SU-DHL-6 (cell line): ENCODE results near the gene ADARB2.

ENCODE experiments used
- H2AFZ ChIP-seq: fragments of 200-600 bp; sonication (generic); 2 replicates; pipeline ENCODE4 v1.6.1; 2014; ENCODE audit warnings: low read depth, mild to moderate bottlenecking, moderate library complexity, mixed read lengths, antibody characterized with exemption, low read length; ENCODE audit not compliant: severe bottlenecking
- H3F3A ChIP-seq: fragments of 200-600 bp; shearing (Covaris generic); 2 replicates; pipeline ENCODE4 v1.6.0; 2016; ENCODE audit warnings: antibody characterized with exemption, mild to moderate bottlenecking; ENCODE audit not compliant: insufficient read depth
- H3K27ac ChIP-seq: fragments of 200-600 bp; sonication (generic); 2 replicates; pipeline ENCODE4 v1.5.1; 2016; ENCODE audit warnings: low read depth, mild to moderate bottlenecking, low read length, moderate library complexity, mixed read lengths
- H3K27me3 ChIP-seq: fragments of 200-600 bp; sonication (generic), shearing (Covaris generic); 2 replicates; pipeline ENCODE4 v1.6.0; 2014; ENCODE audit warnings: mild to moderate bottlenecking, low read length
- H3K36me3 ChIP-seq: fragments of 200-600 bp; sonication (generic); 2 replicates; pipeline ENCODE4 v1.6.1; 2014; ENCODE audit warnings: mild to moderate bottlenecking, low read length, mixed read lengths
- H3K4me2 ChIP-seq: fragments of 300-600, 200-600 bp; shearing (Covaris generic), sonication (generic); 2 replicates; pipeline ENCODE4 v1.6.0; 2014; ENCODE audit warnings: low read length, low read depth, mild to moderate bottlenecking; ENCODE audit not compliant: poor library complexity, severe bottlenecking
- H3K4me3 ChIP-seq: fragments of 200-600 bp; sonication (generic); 2 replicates; pipeline ENCODE4 v1.5.1; 2014; ENCODE audit warnings: antibody characterized with exemption, low read length, mild to moderate bottlenecking, mixed read lengths; ENCODE audit not compliant: insufficient read depth, poor library complexity, severe bottlenecking
- H3K79me2 ChIP-seq: fragments of 200-600 bp; sonication (generic); 2 replicates; pipeline ENCODE4 v1.6.1; 2014; ENCODE audit warnings: mild to moderate bottlenecking, low read length, moderate library complexity; ENCODE audit not compliant: insufficient read depth
- H3K9ac ChIP-seq: fragments of 200-600 bp; sonication (generic); 2 replicates; pipeline ENCODE4 v1.7.0; 2014; ENCODE audit warnings: mild to moderate bottlenecking, low read length
- H3K9me2 ChIP-seq: fragments of 200-600 bp; sonication (generic); replicated peaks from 2 replicates; pipeline ENCODE4 v1.6.1; 2014; ENCODE audit warnings: low read length; ENCODE audit not compliant: insufficient read depth
- H3K9me3 ChIP-seq: fragments of 200-600 bp; sonication (generic); 2 replicates; pipeline ENCODE4 v1.6.1; 2014; ENCODE audit warnings: low read length, mixed read lengths; ENCODE audit not compliant: insufficient read depth
- H4K20me1 ChIP-seq: fragments of 200-600 bp; sonication (generic); 2 replicates; pipeline ENCODE4 v1.6.1; 2014; ENCODE audit warnings: low read depth, mild to moderate bottlenecking, antibody characterized with exemption, low read length, moderate library complexity, mixed read lengths
- CTCF ChIP-seq: fragments of 200-600 bp; sonication (generic); IDR thresholded peaks from one replicate; pipeline ENCODE4 v1.5.1; 2017; ENCODE audit warnings: antibody characterized with exemption, mild to moderate bottlenecking, low read length, moderate library complexity; ENCODE audit not compliant: insufficient read depth, poor library complexity, severe bottlenecking
- EZH2phosphoT487 ChIP-seq: fragments of 200-600 bp; sonication (generic), shearing (Covaris generic); conservative IDR thresholded peaks from 2 replicates; pipeline ENCODE4 v1.6.1; 2018; ENCODE audit warnings: mild to moderate bottlenecking, antibody characterized with exemption, low read length, moderate library complexity, mixed read lengths

ADARB2 gene

DNA sequence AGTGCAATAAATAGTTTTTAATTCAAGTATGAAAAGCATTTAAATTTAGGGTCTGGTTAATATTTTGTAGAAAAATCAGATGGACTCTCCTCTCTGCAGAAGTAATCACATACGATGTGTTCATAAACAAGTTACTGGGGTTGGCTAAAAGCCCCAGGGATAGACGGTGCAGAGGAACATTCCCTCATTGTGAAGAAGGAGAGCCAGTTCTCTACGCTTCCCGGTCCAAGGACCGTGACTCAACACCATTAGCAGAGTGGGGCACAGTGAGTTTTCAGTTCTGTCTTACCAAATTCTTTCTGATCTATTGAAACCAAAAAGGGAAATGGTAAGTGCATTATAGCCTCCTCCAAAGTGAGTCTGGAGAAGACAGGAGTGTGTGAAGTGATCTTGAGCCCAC lies 353.3 kb downstream of the ADARB2 start:
- no peaks in the 10 kb centered on the region for H3K9me3 ChIP-seq
- H3K27me3 ChIP-seq: no peaks in the 10 kb centered on the region
- no peaks in the 10 kb centered on the region for H3K36me3 ChIP-seq
- no peak overlapping the region for H3K27ac ChIP-seq
- H3K9me2 ChIP-seq: no peaks in the 10 kb centered on the region
- no peak overlapping the region for H3K9ac ChIP-seq
- H3K79me2 ChIP-seq: no peaks in the 10 kb centered on the region
- no peak overlapping the region for H2AFZ ChIP-seq
- no peaks in the 10 kb centered on the region for H3F3A ChIP-seq
- H4K20me1 ChIP-seq: no peaks in the 10 kb centered on the region
- TF ChIP-seq CTCF: no peak
- no peak for TF ChIP-seq EZH2phosphoT487
- no peak overlapping the region for H3K4me3 ChIP-seq
- no peak overlapping the region for H3K4me2 ChIP-seq

DNA sequence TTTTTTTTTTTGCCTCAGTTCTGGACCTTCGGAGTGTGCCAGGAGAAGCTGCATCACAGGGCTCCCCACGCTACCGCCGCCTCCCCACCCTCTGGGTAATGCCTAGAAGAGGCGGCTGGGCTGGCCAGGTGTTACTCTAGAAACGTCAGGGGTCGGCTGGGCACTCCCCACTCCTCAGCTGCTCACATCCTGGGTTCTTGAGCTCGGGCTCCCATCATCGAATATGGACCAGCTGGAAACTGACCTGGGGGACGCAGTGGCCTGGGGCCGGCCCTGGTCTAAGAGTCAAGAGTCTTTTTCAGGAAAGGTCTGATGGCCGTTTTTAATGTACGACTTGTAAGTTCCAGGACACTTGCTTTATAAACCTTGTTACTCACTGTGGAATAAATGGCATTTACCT lies 354.6 kb downstream of the ADARB2 start:
- no peaks in the 10 kb centered on the region for H3K27me3 ChIP-seq
- no peaks in the 10 kb centered on the region for H3K9me2 ChIP-seq
- no peak overlapping the region for H3K4me2 ChIP-seq
- no peaks in the 10 kb centered on the region for H3K9me3 ChIP-seq
- no peaks in the 10 kb centered on the region for H3K79me2 ChIP-seq
- no peaks in the 10 kb centered on the region for H3K36me3 ChIP-seq
- H3F3A ChIP-seq: no peaks in the 10 kb centered on the region
- no peak overlapping the region for H3K27ac ChIP-seq
- no peak overlapping the region for H3K4me3 ChIP-seq
- no peaks in the 10 kb centered on the region for H4K20me1 ChIP-seq
- no peak overlapping the region for H3K9ac ChIP-seq
- TF ChIP-seq CTCF: no peak
- no peak overlapping the region for H2AFZ ChIP-seq

GRCh38 chr10:1381339-1381738 lies 356.0 kb downstream of the ADARB2 start:
- Histone ChIP-seq H4K20me1 (no peaks in the 10 kb centered on the region), H3K9me3 (no peaks in the 10 kb centered on the region)
- TF ChIP-seq CTCF (no peak), EZH2phosphoT487 (no peak)

More at GRCh38 chr10:1381339-1381738, 356.0 kb downstream of the ADARB2 start:
- no peaks in the 10 kb centered on the region for H3K36me3 ChIP-seq
- H3K9ac ChIP-seq: no peak overlapping the region
- no peaks in the 10 kb centered on the region for H3K27me3 ChIP-seq
- no peak overlapping the region for H3K4me2 ChIP-seq
- no peak overlapping the region for H3K4me3 ChIP-seq
- H3K79me2 ChIP-seq: no peaks in the 10 kb centered on the region
- H3K9me2 ChIP-seq: no peaks in the 10 kb centered on the region
- H3K27ac ChIP-seq: no peak overlapping the region
- no peak overlapping the region for H2AFZ ChIP-seq
- no peaks in the 10 kb centered on the region for H3F3A ChIP-seq
